CD4-positive, alpha-beta T cell (primary cell): ENCODE measurements around the gene FAM110D. TPM values are rescaled to one million over a fixed set of nuclear protein-coding genes. Genes with fewer than 3 reads are reported as not detected.

Experiments
- ATAC-seq: fragments of 200-7000 bp; cut with Tn5 transposase; one replicate; pipeline ENCODE4 v1.10.0; 2022; ENCODE audit warnings: mild to moderate bottlenecking; ENCODE audit not compliant: poor library complexity
- CTCF ChIA-PET: fragments of 350-600 bp; sonication (Branson Sonifier 250); formaldehyde crosslinking; loops from one replicate; lab custom pipeline; 2021; ENCODE audit warnings: antibody characterized with exemption, inconsistent platforms; lab: Charles Lee
- POLR2A ChIA-PET: fragments of 350-600 bp; sonication (Branson Sonifier 250); formaldehyde crosslinking; loops from one replicate; lab custom pipeline; 2021; ENCODE audit warnings: antibody characterized with exemption, inconsistent platforms; lab: Charles Lee
- DNase-seq, 14 experiments: peaks; one replicate each; pipeline ENCODE4 v3.0.0-alpha.2; 2013 to 2020; ENCODE audit warnings: mixed read lengths in 2 of 14
- H3K27ac ChIP-seq, 2 donors: one replicate each; pipeline versions ENCODE4 v1.5.1 to v1.7.0; 2013; ENCODE audit warnings: low read length in 2 of 2, low read depth in 1 of 2, mild to moderate bottlenecking in 1 of 2
- H3K27me3 ChIP-seq, 2 experiments: 1 replicate in 1 of 2; 2 replicates in 1 of 2; pipeline versions ENCODE4 v1.6.1 to v1.7.0; 2013; ENCODE audit warnings: low read length in 2 of 2, control low read depth in 1 of 2, mild to moderate bottlenecking in 1 of 2, moderate library complexity in 1 of 2; ENCODE audit not compliant: insufficient read depth in 2 of 2, control insufficient read depth in 1 of 2
- H3K36me3 ChIP-seq: one replicate; pipeline ENCODE4 v1.6.1; 2013; ENCODE audit warnings: low read length, control low read depth; ENCODE audit not compliant: insufficient read depth
- H3K4me1 ChIP-seq: one replicate; pipeline ENCODE4 v1.6.1; 2013; ENCODE audit warnings: low read length, control low read depth; ENCODE audit not compliant: insufficient read depth
- H3K4me3 ChIP-seq: one replicate; pipeline ENCODE4 v1.5.1; 2013; ENCODE audit warnings: mild to moderate bottlenecking, low read length, moderate library complexity
- H3K9me3 ChIP-seq, 2 experiments: 1 replicate in 1 of 2; 2 replicates in 1 of 2; pipeline versions ENCODE4 v1.6.1 to v1.7.0; 2013; ENCODE audit warnings: low read length in 2 of 2, mild to moderate bottlenecking in 2 of 2, control low read depth in 1 of 2, moderate library complexity in 1 of 2; ENCODE audit not compliant: control insufficient read depth in 1 of 2, insufficient read depth in 1 of 2
- H3K27ac Mint-ChIP-seq: one replicate; pipeline ENCODE4 v1.8.0; 2020; ENCODE audit warnings: mixed read lengths
- H3K27me3 Mint-ChIP-seq: one replicate; pipeline ENCODE4 v1.8.0; 2021; ENCODE audit warnings: mixed read lengths
- H3K36me3 Mint-ChIP-seq: one replicate; pipeline ENCODE4 v1.8.0; 2021; ENCODE audit warnings: low read depth, mixed read lengths
- H3K4me1 Mint-ChIP-seq: one replicate; pipeline ENCODE4 v1.8.0; 2021; ENCODE audit warnings: low read depth, mixed read lengths
- H3K4me3 Mint-ChIP-seq: one replicate; pipeline ENCODE4 v1.8.0; 2020; ENCODE audit warnings: mild to moderate bottlenecking, mixed read lengths
- H3K9me3 Mint-ChIP-seq: one replicate; pipeline ENCODE4 v1.8.0; 2020; ENCODE audit warnings: mixed read lengths
- CTCF ChIP-seq: fragments of 200-600 bp; IDR thresholded peaks from one replicate; pipeline ENCODE4 v1.8.0; 2022; ENCODE audit warnings: antibody characterized with exemption, mild to moderate bottlenecking
- intact Hi-C, 2 experiments: fragments of 100-400 bp; cut with DNase I in 1 of 2; cut with micrococcal nuclease in 1 of 2; formaldehyde crosslinking; loops; one replicate each; pipeline versions ENCODE4 v1.15.1 to v1.9.0; 2023 to 2025; cut with DNase I, micrococcal nuclease
- total RNA-seq, 174 experiments: library from RNA in 2 of 174; stranded (reverse) in 2 of 174; gene quantifications; one replicate each; pipeline ENCODE4 v1.2.3 and lab custom pipeline; 2021 to 2026

FAM110D gene
- total RNA-seq, 2 experiments from 2014 or later, result not detected

DNA sequence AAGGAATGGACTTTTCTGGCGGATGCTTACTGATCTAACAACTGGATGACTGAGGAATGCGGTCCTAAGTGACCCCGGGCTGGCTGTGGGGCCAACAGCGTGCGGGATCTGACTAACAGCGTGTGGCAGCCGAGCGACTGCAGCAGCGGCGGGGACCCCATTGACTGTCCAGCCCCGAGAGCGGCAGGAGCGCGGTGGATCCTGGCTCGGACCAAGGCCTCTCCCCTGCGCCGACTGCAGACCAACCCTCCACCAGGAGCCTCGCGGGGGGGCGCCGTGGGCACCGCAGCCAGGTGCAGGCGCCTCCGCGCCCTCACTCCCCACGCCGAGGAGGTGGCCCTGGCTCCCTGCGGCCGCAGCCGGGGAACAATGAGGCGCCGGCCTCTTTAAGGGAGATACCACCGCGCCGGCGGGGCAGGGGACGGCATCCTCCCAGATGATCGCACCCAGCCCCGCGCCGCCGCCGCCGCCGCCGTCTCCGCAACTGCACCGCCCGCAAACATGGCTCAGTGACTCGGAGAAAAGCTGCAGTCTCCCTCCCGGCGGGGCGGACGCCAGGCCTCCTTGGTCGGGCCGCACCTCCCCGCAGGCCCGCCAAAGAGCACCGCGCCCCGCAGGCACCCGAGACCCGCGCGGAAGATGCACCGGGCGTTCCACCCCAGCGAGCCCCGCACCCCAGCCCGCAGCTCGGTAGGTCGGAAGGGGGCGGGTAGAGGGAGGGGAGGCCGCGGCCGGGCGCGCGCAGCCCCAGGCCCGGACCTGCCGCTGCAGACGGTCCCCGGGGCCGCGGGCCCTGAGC, 47.9 kb upstream of the FAM110D start:
- peak; percentile 48 to 89 (median 73) for DNase-seq
- peak overlapping the region; percentile 73 for H3K4me3 ChIP-seq
- CTCF ChIA-PET, result interaction anchor here (0.8 to 3.5 kb wide), 4 partner anchors 16 to 123 kb away, joined by 3 to 18 read pairs (median 10); partner anchors contain the start of gene CEP85
- H3K27me3 ChIP-seq, result no peaks in the 10 kb centered on the region
- Mint-ChIP-seq H3K4me1 (peaks cover 38% of the 10 kb centered on the region), H3K27ac (peak overlapping the region; percentile 92), H3K4me3 (peak overlapping the region; percentile 94), H3K9me3 (no peaks in the 10 kb centered on the region), H3K27me3 (no peaks in the 10 kb centered on the region), H3K36me3 (peaks cover 32% of the 10 kb centered on the region)
- intact Hi-C loops, result loop anchor here (1.0 to 10.0 kb wide), 6 partner anchors 15 to 866 kb away; partner anchors contain the start of genes RSRP1 (in 1 of the 2) and STMN1 (in 1 of the 2)
- H3K9me3 ChIP-seq, result no peaks in the 10 kb centered on the region
- H3K4me1 ChIP-seq, result peaks cover 24% of the 10 kb centered on the region
- peak overlapping the region in 1 of 2 donors; percentile 73 for H3K27ac ChIP-seq
- ATAC-seq, result peak; percentile 55
- peaks cover 15% of the 10 kb centered on the region for H3K36me3 ChIP-seq
- peak; percentile 13 for TF ChIP-seq CTCF
- POLR2A ChIA-PET, result interaction anchor here (1.3 to 3.8 kb wide), 8 partner anchors 8 to 267 kb away, joined by 4 to 67 read pairs (median 7); no protein-coding TSS in a partner anchor

DNA sequence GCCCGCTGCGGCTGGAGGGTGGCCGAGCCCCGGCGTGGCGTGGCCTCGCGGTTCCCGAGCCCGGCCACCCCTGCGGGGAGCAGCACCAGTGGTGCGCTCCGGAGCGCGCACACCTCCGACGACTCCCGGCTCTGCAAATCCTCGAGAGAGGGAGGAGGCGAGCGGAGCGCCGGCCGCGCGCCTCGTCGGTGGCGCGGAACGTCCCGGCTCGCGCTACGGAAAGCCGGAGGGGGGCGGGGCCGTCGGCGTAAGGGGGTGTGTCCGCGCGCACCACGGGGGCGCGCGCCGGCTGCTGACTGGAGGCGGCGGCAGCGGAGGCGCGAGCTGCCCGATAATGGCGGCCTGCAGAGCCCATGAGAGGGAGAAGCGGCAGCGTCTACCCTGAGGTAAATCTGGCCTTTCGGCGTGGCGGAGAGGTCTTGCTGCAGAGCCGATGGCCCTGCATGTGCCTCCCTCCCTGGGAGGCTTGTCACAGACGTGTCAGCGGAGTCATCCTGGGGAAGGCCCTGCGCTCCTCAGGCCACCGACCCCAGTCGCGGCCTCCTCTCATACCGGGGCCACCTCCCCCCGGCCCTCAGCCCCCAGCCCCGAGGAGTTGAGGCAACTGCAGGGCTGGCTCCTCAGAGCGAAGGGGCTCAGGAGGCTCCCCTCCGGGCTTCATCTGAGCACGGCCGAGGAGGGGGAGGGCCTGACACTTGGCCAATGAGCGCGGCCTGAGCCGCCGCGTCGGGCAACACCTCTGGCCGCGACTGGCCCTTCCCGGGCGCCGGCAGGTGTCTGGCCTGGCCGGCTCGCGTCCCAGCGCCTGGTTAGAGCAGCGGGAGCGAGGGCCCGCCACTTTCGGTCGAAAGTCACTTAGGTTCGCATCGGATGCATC, 47.1 kb upstream of the FAM110D start, which contains the start of gene PDIK1L:
Gene PDIK1L (plus strand): TSS at position 295 of the 877 bp plus-strand sequence. CDS start 2,485 bp downstream, outside the sequence.
- ATAC-seq, result peak; percentile 86
- ChIA-PET CTCF (interaction anchor here (0.8 to 3.5 kb wide), 3 partner anchors 15 to 122 kb away, joined by 3 to 18 read pairs (median 11); partner anchors contain the start of gene CEP85), POLR2A (interaction anchor here (0.6 to 3.8 kb wide), 8 partner anchors 9 to 266 kb away, joined by 3 to 67 read pairs (median 7); no protein-coding TSS in a partner anchor)
- H3K27me3 Mint-ChIP-seq, result no peaks in the 10 kb centered on the region
- Histone ChIP-seq H3K27ac (peak within 1 kb of the TSS; percentile 34 to 73), H3K4me1 (peaks cover 24% of the 10 kb centered on the region), H3K4me3 (peak within 1 kb of the TSS; percentile 99), H3K9me3 (no peaks in the 10 kb centered on the region), H3K36me3 (peaks cover 17% of the 10 kb centered on the region), H3K27me3 (no peaks in the 10 kb centered on the region)
- peak within 1 kb of the TSS; percentile 92 for H3K27ac Mint-ChIP-seq
- H3K36me3 Mint-ChIP-seq, result peaks cover 38% of the 10 kb centered on the region
- H3K9me3 Mint-ChIP-seq, result no peaks in the 10 kb centered on the region
- intact Hi-C loops, result loop anchor here (1.0 to 10.0 kb wide), 7 partner anchors 14 to 867 kb away; partner anchors contain the start of genes RSRP1 (in 1 of the 2) and STMN1 (in 1 of the 2)
- TF ChIP-seq CTCF, result no peak
- DNase-seq, result peak; percentile 91 to 99 (median 95)
- peaks cover 38% of the 10 kb centered on the region for H3K4me1 Mint-ChIP-seq
- peak within 1 kb of the TSS; percentile 96 for H3K4me3 Mint-ChIP-seq
